Body of pancreas (tissue), 4 donors: Measurements from ENCODE around the gene KYNU.
"Not testable (repeated sequence)": the region's sequence is repeated elsewhere in the genome, so short reads cannot be mapped to it uniquely, and the experiment has no call there.

Experiments
- CTCF ChIP-seq, 7 experiments: fragments of 450-650 bp in 4 of 7; fragments of 200-600 bp in 3 of 7; sonication (generic) in 3 of 7; IDR thresholded peaks; one replicate each; pipeline ENCODE4 v1.5.1; 2016 to 2019; ENCODE audit warnings: antibody characterized with exemption in 7 of 7
- POLR2A ChIP-seq, 3 donors: fragments of 450-650 bp; IDR thresholded peaks; one replicate each; pipeline ENCODE4 v1.6.1; 2016; ENCODE audit warnings: antibody characterized with exemption in 3 of 3, mild to moderate bottlenecking in 2 of 3

GRCh38 chr2:142903726-142904125 lies 26.3 kb downstream of the KYNU start:
- TF ChIP-seq CTCF, POLR2A (IDR thresholded peaks at IDR 0.05): not testable (repeated sequence)
